Eye (tissue), 1 donor: ENCODE measurements around the gene IFNL2.
A peak's percentile ranks its signal among the peaks of the same experiment; 100 is the strongest.
"Not testable (repeated sequence)": the region's sequence is repeated elsewhere in the genome, so short reads cannot be mapped to it uniquely, and the experiment has no call there.

Source experiments
- DNase-seq: peaks from one replicate; pipeline ENCODE4 v3.0.0-alpha.2; 2015

The IFNL2 gene

GRCh38 chr19:39253374-39254149, 14.6 kb upstream of the IFNL2 start:
- DNase-seq = no peak

- no peak for DNase-seq
Observed at GRCh38 chr19:39254531-39255345, 13.5 kb upstream of the IFNL2 start.

DNA sequence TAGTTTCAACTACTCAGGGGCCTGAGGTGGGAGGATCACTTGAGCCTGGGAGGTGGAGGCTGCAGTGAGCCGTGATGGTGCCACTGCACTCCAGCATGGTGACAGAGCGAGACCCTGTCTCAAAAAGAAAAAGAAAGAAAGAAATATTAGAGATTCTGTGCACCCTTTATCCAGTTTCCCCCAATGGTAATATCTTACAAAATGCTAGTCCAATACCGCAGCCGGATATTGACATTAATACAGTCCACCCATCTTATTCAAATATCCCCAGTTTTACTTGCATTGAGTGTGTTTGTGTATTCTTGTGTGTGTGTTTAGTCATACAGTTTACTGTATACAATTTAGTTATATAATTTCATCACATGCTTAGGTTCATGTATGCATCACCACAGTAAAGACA, 11.0 kb upstream of the IFNL2 start:
- DNase-seq = no peak

DNA sequence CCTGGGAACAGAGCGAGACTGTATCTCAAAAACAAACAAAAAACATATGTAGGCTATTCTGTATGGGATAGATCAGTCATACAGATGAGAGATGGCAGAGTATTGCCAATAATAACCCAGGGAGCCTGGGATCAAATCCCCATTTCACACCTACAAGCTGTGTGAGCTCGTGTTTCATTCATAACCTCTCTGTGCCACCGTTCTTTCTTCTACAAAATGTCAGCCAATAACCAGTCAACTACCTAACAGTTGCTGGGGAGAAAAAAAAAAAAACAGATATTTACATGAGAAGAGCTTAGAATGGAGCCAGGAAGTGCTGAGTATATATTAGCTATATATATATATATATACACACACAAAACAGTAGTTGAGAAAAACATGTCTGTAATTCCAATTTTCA, 6.5 kb upstream of the IFNL2 start:
- DNase-seq = no peak

GRCh38 chr19:39262496-39262895, 5.7 kb upstream of the IFNL2 start:
- DNase-seq = no peak

DNA sequence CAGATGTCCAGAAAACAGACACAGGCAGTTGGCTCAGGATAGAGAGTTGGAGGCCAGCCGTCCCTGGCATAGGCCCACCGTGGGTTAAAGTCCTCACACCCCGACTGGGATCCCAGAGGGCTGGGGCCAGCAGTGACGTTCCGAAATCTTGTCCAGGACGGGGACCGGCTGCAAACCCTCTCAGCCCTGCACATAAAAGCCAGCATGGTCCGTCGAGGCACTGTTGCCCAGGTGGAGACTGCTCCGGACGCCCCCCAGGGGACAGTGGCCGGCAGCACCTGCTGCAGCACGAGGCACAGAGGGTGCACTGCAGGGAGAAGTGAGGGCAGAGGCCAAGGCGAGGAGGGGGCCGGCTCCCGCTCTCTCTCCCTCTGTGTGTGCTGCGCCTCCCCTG, 4.3 kb upstream of the IFNL2 start:
- DNase-seq = no peak

DNA sequence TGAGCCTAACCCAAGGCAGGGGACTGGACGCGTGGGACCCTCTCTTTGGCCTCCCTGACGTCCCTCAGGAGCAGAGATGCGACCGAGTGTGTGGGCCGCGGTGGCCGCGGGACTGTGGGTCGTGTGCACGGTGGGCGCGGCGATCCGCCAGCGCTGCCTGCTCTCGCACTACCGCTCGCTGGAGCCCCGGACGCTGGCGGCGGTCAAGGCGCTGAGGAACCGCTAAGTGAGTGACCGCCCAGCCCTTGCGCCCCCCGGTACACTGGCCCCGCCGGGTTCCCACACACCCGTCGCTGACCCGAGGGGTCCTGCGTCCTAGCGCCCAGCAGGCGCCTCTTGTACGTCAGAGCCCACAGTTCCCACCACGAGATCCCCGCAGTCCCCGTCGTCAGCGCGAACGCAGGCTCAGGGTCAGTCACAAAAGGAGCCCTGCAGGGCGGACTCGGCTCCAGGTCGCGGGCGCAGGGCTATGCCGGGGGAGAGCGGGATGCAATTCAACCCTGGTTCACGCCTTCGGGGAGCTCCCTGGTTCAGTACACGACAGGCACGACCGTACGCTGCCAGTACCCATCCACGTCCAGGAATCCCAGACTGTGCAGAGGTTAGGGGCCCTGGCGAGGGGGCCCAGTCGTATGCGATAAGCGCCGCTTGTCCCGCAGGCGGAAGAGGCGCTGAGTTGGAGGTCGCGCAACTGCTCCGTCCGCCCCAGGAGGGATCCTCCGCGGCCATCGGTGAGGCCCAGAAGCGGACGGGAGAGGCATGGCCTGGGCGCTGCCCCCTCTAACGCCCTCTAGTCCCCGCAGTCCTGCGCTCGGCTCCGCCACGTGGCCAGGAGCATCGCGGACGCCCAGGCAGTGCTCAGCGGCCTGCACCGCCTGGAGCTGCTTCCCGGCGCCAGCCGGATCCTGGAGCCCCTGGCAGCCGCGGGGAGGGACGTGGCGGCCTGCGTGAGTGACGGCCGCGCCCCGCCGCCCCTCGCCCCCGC, 3.6 kb upstream of the IFNL2 start:
- peak; percentile 69 for DNase-seq

DNA sequence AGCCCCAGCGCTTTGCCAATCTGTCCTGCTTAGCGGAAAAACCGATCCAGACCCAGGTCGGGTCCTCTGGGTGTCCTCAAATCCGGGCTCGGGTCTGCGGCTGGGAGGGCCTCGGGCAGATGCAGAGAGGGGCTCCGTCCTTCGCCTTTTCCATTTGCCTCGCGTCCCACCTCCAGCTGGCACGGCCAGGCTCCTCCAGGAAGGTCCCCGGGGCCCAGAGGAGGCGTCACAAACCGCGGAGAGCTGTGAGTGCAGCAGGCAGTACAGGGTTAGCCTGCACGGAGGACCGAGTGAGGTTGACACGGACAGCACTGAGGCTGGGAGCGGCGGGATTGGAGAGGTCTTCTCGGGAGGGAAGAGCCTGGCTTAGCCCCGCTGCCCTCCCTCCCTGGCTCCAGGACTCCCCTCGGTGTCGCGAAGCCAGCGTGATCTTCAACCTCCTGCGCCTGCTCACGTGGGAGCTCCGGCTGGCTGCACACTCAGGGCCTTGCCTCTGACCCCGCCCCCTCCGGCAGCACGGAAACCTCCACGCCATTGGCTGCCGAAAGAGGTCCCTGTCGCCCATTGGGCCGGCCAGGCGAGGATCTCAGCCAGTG, 2.8 kb upstream of the IFNL2 start:
- DNase-seq = peak; percentile 65

DNA sequence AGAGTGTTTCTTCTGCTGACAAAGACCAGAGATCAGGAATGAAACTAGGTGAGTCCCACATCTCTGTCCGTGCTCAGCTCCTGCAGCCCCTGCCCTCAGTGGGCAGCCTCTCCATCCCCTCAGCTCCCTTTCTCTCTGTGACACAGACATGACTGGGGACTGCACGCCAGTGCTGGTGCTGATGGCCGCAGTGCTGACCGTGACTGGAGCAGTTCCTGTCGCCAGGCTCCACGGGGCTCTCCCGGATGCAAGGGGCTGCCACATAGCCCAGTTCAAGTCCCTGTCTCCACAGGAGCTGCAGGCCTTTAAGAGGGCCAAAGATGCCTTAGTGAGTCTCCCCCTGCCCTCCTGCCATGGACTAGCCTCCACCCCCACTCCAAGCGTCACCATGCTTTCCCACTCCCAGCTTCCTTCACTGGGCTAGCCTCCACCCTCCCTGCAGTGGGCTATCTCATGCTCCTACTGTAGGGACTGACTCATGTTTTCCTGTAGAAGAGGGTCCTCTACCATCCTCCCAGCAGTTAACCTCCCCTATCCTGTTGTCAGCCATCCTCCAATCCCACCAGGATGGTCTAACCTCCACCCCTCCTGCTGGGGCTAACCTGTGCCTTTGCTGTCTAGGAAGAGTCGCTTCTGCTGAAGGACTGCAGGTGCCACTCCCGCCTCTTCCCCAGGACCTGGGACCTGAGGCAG, 481 bp downstream of the IFNL2 start:
- DNase-seq = not testable (repeated sequence)

- DNase-seq = not testable (repeated sequence)
Observed at GRCh38 chr19:39269369-39269768, 1.2 kb downstream of the IFNL2 start.

DNA sequence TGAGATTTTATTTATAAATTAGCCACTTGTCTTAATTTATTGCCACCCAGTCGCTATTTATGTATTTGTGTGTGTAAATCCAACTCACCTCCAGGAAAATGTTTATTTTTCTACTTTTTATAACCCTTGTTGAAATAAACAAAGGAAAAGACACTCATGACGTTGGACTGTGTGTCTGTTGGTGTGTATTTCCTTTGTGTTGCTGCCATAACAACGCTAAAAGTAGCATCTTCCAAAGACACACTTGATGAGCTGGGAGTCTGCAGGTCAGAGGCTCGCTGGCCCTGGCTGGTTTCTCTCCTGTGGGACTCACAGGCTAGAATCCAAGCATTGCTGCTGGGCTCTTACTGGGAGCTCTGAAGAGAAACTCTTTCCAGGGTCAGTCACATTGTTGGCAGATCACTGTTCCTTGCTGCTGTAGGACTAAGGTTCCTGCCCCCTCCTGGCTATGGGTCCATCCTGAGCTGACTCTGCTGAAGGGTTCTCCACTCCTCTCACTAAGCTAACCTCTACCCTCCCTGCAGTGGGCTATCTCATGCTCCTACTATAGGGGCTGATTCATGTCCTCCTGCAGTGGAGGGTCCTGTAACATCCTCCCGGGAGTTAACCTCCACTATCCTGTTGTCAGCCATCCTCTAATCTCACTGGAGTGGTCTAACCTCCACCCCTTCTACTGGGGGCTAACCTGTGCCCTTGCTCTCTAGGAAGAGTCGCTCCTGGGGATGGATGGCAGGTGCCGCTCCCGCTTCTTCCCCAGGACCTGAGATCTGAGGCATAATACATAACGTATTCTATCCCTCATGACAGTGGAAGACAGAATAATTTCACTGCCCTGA, 2.1 kb downstream of the IFNL2 start:
- no peak for DNase-seq

GRCh38 chr19:39273859-39274258, 5.7 kb downstream of the IFNL2 start:
- DNase-seq = not testable (repeated sequence)

GRCh38 chr19:39275578-39275977, 7.4 kb downstream of the IFNL2 start:
- DNase-seq = no peak

DNA sequence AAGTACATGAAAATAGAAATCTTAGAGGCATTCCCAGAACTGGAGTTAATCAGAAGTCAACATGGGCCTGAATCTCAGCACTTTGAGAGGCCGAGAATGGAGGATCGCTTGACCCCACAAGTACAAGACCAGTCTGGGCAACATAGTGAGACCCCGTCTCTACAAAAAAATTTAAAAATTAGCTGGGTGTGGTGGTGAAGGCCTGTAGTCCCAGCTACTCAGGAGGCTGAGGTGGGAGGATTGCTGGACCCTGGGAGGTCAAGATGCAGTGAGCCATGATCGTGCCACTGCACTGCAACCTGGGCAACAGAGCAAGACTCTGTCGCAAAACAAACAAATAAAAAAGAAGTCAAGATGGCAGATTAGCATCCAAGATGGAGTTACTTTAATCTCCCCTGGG, 8.5 kb downstream of the IFNL2 start:
- no peak for DNase-seq

DNA sequence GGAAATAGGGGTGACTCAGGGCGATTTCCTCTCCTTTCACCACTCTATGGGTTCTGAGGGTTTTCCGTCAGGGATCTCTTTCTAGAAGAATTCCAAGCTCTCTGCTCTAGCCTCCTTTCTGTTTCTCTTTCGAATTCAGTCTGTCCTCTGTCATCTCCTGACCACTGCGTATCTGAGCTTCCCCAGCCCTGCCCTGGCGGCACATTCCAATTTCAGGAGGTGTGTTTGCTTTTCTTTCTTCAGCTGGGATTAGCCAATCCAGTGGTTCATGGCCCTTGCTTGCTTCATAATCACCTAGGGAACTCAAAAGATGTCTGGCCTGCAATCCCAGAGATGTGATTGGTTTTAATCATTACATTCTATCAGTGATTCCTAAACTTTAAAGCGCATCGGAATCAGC, 9.4 kb downstream of the IFNL2 start:
- no peak for DNase-seq

DNA sequence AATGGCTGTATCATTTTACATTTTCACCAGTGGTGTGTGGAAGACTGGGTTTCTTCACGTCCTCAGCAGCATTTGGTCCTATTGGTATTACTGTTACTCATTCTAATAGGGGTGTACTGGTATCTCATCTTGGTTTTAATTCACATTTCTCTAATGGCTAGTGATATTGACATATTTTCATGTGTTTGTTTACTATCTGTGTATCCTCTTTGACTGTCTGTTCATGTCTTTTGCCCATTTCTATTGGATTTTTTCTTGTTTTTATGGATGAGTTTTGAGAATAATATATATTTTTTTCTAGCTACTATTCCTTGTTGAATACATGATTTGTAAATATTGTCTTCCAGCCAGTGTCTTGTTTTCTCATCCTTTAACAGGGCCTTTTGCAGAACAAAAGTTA, 13.8 kb downstream of the IFNL2 start:
- DNase-seq = no peak

DNA sequence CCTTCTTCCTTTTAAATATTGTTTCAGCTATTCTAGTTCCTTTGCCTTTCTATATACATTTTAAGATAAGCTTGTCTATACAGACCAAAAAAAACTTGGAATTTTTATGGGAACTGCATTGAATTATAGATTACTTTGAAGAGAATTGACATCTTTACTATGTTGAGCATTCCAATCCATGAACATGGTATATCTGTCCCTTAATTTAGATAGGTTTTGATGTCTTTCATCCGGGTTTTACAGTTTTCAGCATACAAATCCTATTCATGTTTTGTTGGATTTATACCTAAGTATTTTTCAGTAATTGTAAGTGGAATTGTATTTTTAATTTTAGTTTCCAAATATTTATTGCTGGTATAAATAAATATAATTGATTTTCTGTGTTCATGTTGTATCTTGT, 15.8 kb downstream of the IFNL2 start:
- DNase-seq = no peak

- no peak for DNase-seq
Observed at GRCh38 chr19:39293394-39293793, 25.2 kb downstream of the IFNL2 start.

DNA sequence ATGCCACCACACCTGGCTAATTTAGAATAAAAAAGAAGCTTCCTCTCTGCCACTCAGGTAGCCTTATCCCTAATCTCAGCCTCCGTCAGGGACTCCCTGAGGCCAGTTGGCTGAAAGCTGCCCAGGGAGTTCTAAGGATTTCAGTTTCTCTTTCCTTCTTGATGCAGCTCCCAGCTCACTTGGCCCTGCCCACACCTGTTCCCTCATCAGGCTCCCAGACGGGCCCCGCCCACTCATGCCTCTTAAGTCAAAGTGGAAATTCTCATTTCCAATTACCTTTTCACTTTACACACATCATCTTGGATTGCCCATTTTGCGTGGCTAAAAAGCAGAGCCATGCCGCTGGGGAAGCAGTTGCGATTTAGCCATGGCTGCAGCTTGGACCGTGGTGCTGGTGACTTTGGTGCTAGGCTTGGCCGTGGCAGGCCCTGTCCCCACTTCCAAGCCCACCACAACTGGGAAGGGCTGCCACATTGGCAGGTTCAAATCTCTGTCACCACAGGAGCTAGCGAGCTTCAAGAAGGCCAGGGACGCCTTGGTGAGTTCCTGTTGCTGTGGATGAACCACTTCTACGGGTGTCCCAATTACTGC, 28.0 kb downstream of the IFNL2 start, which contains the start of gene IFNL1:
TSS of gene IFNL1 (plus strand) at position 353 of the 591 bp plus-strand sequence. CDS start at position 368, 15 bp downstream.
- DNase-seq = no peak

DNA sequence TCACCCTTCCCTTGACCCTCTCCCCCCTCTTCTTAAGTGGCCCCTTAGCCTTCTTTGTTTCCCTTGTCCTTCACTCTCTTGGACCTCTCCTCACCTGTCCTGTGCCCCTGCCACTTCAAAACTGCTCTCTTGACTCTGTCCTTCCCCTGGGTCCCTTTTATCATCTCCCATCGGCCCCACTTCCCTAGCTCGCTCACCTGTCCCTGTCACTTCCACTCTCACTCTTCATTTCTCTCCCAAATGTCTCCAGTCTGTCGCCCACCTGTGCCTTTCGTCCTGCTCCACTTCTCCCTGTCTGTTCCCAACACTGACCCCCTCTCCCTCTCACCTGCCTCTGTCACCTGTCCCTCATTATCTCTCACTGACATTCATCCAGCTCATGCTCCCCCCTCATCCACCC, 28.7 kb downstream of the IFNL2 start:
- no peak for DNase-seq
